Bronchial epithelial cell (primary cell): ENCODE results near the gene PPCDC. TPM values are rescaled to one million over a fixed set of nuclear protein-coding genes. Genes with fewer than 3 reads are reported as not detected.
A peak's percentile ranks its signal among the peaks of the same experiment; 100 is the strongest.

Source experiments
- DNase-seq: peaks from one replicate; pipeline ENCODE4 v3.0.0-alpha.2; 2010; ENCODE audit warnings: low read depth
- FAIRE-seq: peaks from 2 replicates; lab custom pipeline; 2011; peaks lifted over from hg19 to GRCh38; lab: Jason Lieb, UNC
- H3K27me3 ChIP-seq: 2 replicates; pipeline ENCODE4 v1.5.1; 2011; ENCODE audit warnings: low read length; ENCODE audit not compliant: control insufficient read depth, insufficient read depth
- H3K36me3 ChIP-seq: 2 replicates; pipeline ENCODE4 v1.5.1; 2011; ENCODE audit warnings: low read length; ENCODE audit not compliant: control insufficient read depth, insufficient read depth
- H3K4me3 ChIP-seq: 2 replicates; pipeline ENCODE4 v1.5.1; 2011; ENCODE audit warnings: mild to moderate bottlenecking, low read depth, low read length, control low read depth
- total RNA-seq: library from RNA; depleted of rRNA; stranded (reverse); fragments of >200 nt; gene quantifications from 2 replicates; pipeline ENCODE4 v1.2.1, GENCODE V29; 2014
- TF ChIP-seq, protein P1 (sequence below): IDR thresholded peaks from 2 replicates; pipeline ENCODE4 v1.5.1; 2011; ENCODE audit warnings: mild to moderate bottlenecking, moderate library complexity, low read length, control low read depth, inconsistent platforms; ENCODE audit not compliant: insufficient read depth, severe bottlenecking

Gene PPCDC
- total RNA-seq, 1 donor from 2014 or later = 13.2 TPM

GRCh38 chr15:75065467-75065850 lies 42.1 kb downstream of the PPCDC start:
- DNase-seq (no peak), FAIRE-seq (no peak)
- Histone ChIP-seq H3K27me3 (peaks cover 2% of the 10 kb centered on the region), H3K36me3 (no peaks in the 10 kb centered on the region), H3K4me3 (no peak overlapping the region)
- TF ChIP-seq, protein P1, sequence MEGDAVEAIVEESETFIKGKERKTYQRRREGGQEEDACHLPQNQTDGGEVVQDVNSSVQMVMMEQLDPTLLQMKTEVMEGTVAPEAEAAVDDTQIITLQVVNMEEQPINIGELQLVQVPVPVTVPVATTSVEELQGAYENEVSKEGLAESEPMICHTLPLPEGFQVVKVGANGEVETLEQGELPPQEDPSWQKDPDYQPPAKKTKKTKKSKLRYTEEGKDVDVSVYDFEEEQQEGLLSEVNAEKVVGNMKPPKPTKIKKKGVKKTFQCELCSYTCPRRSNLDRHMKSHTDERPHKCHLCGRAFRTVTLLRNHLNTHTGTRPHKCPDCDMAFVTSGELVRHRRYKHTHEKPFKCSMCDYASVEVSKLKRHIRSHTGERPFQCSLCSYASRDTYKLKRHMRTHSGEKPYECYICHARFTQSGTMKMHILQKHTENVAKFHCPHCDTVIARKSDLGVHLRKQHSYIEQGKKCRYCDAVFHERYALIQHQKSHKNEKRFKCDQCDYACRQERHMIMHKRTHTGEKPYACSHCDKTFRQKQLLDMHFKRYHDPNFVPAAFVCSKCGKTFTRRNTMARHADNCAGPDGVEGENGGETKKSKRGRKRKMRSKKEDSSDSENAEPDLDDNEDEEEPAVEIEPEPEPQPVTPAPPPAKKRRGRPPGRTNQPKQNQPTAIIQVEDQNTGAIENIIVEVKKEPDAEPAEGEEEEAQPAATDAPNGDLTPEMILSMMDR = no peak

DNA sequence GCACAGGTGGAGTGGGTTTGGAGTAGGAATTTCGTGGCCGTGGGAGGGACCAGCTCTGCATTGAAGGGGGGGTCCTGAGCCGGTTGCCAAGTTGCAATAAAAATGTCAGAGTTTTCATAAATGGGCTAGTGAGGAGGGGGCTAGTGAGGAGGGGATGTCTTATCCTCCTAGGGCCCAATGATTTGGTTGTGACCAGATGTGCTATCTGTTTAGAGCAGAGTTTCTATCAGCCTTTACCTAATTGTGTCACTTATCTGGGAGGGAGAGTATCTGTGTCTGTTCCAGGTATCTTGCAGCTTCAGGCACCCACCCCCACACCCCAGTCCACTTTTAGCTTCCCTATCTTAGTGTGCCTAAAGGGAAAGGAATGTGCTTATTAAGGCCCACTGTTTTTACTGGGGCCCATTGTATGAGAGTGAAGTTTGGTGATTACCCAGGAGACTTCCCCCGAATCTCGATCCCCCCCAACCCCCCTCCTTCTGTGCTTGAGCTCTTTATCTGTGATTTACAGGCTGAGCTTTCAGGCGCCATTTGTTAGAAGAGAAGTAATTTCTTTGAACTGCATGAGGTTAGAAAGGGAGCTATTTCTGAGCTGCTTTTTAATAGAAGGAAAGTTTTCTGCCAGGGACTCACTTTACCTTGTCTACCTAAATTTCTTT lies 42.6 kb downstream of the PPCDC start:
- DNase-seq = no peak
- no peak overlapping the region for H3K4me3 ChIP-seq
- peaks cover 2% of the 10 kb centered on the region for H3K27me3 ChIP-seq
- FAIRE-seq = no peak
- H3K36me3 ChIP-seq = no peaks in the 10 kb centered on the region
- TF ChIP-seq, protein P1 = no peak

DNA sequence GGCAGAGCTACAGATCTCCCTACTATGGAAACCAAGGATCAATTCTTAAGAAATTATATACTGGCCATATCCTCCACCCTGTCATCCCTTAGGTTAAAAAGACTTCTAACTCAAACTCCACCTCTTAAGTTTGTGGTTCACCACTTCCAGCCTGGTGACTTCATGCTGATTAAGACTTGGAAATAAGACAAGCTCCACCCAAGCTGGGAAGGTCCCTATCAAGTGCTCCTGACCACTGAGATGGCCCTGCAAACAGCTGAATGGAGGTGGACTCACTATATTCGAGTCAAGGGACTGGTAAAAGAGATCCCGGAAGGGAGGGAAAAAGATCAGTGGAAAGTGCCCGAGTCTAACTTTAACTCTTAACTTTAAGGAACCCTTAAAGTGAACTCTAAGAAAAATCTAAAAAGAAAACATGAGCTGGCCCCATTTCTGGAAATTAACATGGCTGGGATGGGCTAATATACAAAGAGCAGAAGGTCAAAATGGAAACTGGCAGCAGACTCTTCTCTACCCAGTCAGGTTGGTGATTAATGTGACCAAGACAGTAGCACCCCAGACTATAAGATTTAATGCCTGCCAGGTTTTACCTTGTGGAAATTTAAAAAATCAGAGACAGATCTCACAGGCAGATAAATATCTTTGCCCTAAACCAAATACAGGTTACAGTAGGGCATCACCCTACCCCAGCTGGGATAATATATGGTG lies 43.9 kb downstream of the PPCDC start:
- FAIRE-seq = no peak
- DNase-seq = peak; percentile 80
- TF ChIP-seq, protein P1 = no peak

GRCh38 chr15:75068748-75069147 lies 45.4 kb downstream of the PPCDC start:
- no peak for FAIRE-seq
- Histone ChIP-seq H3K36me3 (no peaks in the 10 kb centered on the region), H3K4me3 (no peak overlapping the region), H3K27me3 (peaks cover 5% of the 10 kb centered on the region)
- no peak for DNase-seq
- TF ChIP-seq, protein P1 = no peak

More for the DNA sequence above, 43.9 kb downstream of the PPCDC start:
- Histone ChIP-seq H3K36me3 (no peaks in the 10 kb centered on the region), H3K4me3 (no peak overlapping the region), H3K27me3 (peaks cover 5% of the 10 kb centered on the region)

DNA sequence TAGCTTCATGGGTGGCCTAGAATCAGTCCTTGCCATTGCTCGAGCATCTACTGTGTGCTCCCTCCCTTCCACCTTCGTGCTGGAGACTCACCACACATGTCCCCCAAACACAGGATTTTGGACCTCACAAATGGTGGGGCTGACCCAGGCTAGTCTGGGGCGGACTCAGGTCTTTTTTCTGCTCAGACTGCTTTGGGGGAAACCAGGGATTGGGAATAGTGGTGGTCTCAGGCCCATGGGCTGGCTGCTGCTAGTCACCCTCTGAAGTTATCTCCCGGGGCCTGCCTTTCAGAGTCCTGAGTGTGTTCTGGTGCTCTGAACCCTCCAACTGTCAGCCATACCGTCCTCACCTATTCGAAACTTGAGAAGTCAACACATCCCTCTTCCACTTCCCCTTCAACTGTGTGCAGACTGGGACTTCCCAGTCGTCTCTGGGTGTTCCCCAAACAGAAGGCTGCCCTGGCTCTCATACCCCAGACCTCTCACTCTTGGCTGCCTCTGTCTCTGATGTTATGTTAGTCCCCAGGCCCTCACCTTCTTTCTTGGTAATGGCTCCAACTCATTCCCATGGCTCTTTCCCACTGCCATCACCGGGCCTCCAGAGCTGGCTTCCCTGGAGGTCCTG lies 46.0 kb downstream of the PPCDC start:
- FAIRE-seq (no peak), DNase-seq (no peak)

More for the DNA sequence above, 46.0 kb downstream of the PPCDC start:
- TF ChIP-seq, protein P1 = no peak
- Histone ChIP-seq H3K36me3 (no peaks in the 10 kb centered on the region), H3K4me3 (no peak overlapping the region), H3K27me3 (peaks cover 5% of the 10 kb centered on the region)
